Keratinocyte (primary cell): Measurements from ENCODE around the gene LTBP3. TPM values are rescaled to one million over a fixed set of nuclear protein-coding genes. Genes with fewer than 3 reads are reported as not detected.

Source experiments
- DNase-seq: peaks from one replicate; pipeline ENCODE4 v3.0.0-alpha.2; 2011; ENCODE audit warnings: low read depth, missing footprints, low spot score
- FAIRE-seq: peaks from 2 replicates; lab custom pipeline; 2011; peaks lifted over from hg19 to GRCh38; lab: Jason Lieb, UNC
- H2AFZ ChIP-seq: 2 replicates; pipeline ENCODE4 v1.6.0; 2012; ENCODE audit warnings: low read length, control low read depth, inconsistent platforms; ENCODE audit not compliant: control insufficient read depth
- H3K27ac ChIP-seq: 2 replicates; pipeline ENCODE4 v1.5.1; 2011; ENCODE audit warnings: low read length; ENCODE audit not compliant: control insufficient read depth, insufficient read depth
- H3K27me3 ChIP-seq: 3 replicates; pipeline ENCODE4 v1.6.0; 2011; ENCODE audit warnings: low read length; ENCODE audit not compliant: control insufficient read depth, insufficient read depth; ENCODE audit errors: extremely low read depth
- H3K36me3 ChIP-seq, 2 experiments: 2 replicates in 1 of 2; 3 replicates in 1 of 2; pipeline ENCODE4 v1.5.1; 2011; ENCODE audit warnings: low read length in 2 of 2, mild to moderate bottlenecking in 1 of 2; ENCODE audit not compliant: control insufficient read depth in 2 of 2, insufficient read depth in 2 of 2; ENCODE audit errors: extremely low read depth in 1 of 2
- H3K4me1 ChIP-seq: 3 replicates; pipeline ENCODE4 v1.5.1; 2011; ENCODE audit warnings: low read length; ENCODE audit not compliant: control insufficient read depth, insufficient read depth; ENCODE audit errors: extremely low read depth
- H3K4me2 ChIP-seq: 3 replicates; pipeline ENCODE4 v1.6.0; 2011; ENCODE audit warnings: low read depth, low read length; ENCODE audit not compliant: control insufficient read depth, insufficient read depth; ENCODE audit errors: extremely low read depth
- H3K4me3 ChIP-seq, 3 experiments: fragments of 200-600 bp in 1 of 3; sonication (generic) in 1 of 3; 2 replicates in 2 of 3; 3 replicates in 1 of 3; pipeline ENCODE4 v1.5.1; 2011 to 2016; ENCODE audit warnings: low read length in 3 of 3, mild to moderate bottlenecking in 3 of 3, control low read depth in 2 of 3, inconsistent platforms in 1 of 3, low read depth in 1 of 3, mixed read lengths in 1 of 3, mixed run types in 1 of 3, moderate library complexity in 1 of 3; ENCODE audit not compliant: control insufficient read depth in 2 of 3, insufficient read depth in 2 of 3; ENCODE audit errors: extremely low read depth in 1 of 3
- H3K79me2 ChIP-seq: 2 replicates; pipeline ENCODE4 v1.6.0; 2012; ENCODE audit warnings: low read length; ENCODE audit not compliant: control insufficient read depth, insufficient read depth
- H3K9ac ChIP-seq: 3 replicates; pipeline ENCODE4 v1.6.0; 2011; ENCODE audit warnings: low read length; ENCODE audit not compliant: control insufficient read depth, insufficient read depth; ENCODE audit errors: extremely low read depth
- H3K9me1 ChIP-seq: 3 replicates; pipeline ENCODE4 v1.6.0; 2011; ENCODE audit warnings: low read length; ENCODE audit not compliant: control insufficient read depth, insufficient read depth; ENCODE audit errors: extremely low read depth
- H3K9me3 ChIP-seq: 2 replicates; pipeline ENCODE4 v1.5.1; 2012; ENCODE audit warnings: low read depth, low read length; ENCODE audit not compliant: control insufficient read depth
- H4K20me1 ChIP-seq: 3 replicates; pipeline ENCODE4 v1.6.0; 2011; ENCODE audit warnings: low read length; ENCODE audit not compliant: control insufficient read depth, insufficient read depth; ENCODE audit errors: extremely low read depth
- EZH2 ChIP-seq: IDR thresholded peaks from one replicate; pipeline ENCODE4 v1.6.1; 2012; ENCODE audit warnings: inconsistent platforms, mild to moderate bottlenecking, low read length, moderate library complexity
- dilution Hi-C: fragments of 300-500 bp; cut with MboI; formaldehyde crosslinking; loops from one replicate; pipeline ENCODE4 v1.7.0; 2020; ENCODE audit warnings: low sequenced_read_pairs; ENCODE audit not compliant: extremely low pct_ligation_motif_present
- polyA plus RNA-seq, 5 experiments: library from polyadenylated mRNA; depleted of rRNA in 3 of 5; stranded (reverse) in 3 of 5; stranded (forward) in 1 of 5; unstranded in 1 of 5; fragments of >200 nt; gene quantifications; 1 replicate in 1 of 5; 2 replicates in 3 of 5; 3 replicates in 1 of 5; pipeline versions ENCODE4 v1.2.1 to v1.2.3, GENCODE V29; 2011 to 2012; ENCODE audit warnings: missing spikeins in 2 of 5, low read depth in 1 of 5, low replicate concordance in 1 of 5
- TF ChIP-seq, protein P1 (sequence below), 3 experiments: IDR thresholded peaks in 1 of 3; conservative IDR thresholded peaks in 1 of 3; optimal IDR thresholded peaks in 1 of 3; 2 replicates in 2 of 3; 3 replicates in 1 of 3; pipeline versions ENCODE3 to v1.5.1; 2011; ENCODE audit warnings: low read length in 3 of 3, mild to moderate bottlenecking in 3 of 3, moderate library complexity in 2 of 3, control low read depth in 1 of 3, inconsistent platforms in 1 of 3; ENCODE audit not compliant: insufficient read depth in 2 of 3; ENCODE audit errors: extremely low read depth in 1 of 3

Gene LTBP3
- polyA plus RNA-seq, 1 donor (not counting 4 experiments of a cell fraction or from before 2014, with no cell fraction given) = 9.1 TPM

DNA sequence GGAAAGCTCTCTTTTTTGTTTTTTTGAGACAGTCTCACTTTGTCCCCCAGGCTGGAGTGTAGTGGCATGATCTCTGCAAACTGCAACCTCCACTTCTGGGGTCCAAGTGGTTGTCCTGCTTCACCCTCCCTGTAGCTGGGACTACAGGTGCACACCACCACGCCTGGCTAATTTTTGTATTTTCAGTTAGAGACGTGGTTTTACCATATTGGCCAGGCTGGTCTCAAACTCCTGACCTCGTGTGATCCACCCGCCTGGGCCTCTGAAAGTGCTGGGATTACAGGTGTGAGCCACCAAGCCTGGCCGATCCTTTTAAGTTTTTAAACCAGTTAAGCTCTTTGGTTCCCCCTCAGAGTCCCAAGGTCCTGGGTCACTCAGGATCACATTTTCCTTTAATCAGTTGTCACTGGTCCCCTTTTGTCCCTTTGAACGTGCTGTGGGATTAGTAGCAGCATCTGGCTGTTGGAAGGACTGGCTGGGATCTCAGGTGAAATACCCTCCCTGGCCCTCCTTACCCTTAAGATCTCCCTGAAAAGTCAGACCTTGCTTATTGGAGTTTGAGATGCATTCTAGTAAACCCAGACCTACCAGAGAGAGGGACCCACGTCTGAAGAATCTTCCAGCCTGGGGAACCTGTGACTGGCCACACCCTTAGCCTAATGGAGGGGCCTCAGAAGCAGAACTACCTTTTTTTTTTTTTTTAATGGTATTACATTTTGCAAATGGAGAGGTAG is 51.2 kb downstream of the LTBP3 start:
- FAIRE-seq = no peak

DNA sequence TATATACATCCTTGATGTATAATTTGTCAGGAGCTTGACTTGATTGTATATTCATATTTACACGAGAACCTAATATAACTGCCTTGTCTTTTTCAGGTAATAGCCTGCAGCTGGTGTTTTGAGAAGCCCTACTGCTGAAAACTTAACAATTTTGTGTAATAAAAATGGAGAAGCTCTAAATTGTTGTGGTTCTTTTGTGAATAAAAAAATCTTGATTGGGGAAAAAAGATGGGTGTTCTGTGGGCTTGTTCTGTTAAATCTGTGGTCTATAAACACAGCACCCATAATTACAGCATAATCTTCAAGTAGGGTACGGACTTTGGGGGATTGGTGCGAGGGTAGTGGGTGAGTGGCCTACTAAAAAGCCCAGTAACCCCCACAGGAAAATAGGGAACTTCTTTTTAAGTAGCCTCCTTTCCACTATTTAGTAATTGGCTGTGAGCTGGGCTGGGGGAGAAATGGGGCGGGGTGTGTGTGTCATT is 51.8 kb downstream of the LTBP3 start:
- Histone ChIP-seq H3K27me3 (no peaks in the 10 kb centered on the region), H3K79me2 (peaks cover 38% of the 10 kb centered on the region), H3K9ac (peak overlapping the region; percentile 40), H3K9me1 (no peaks in the 10 kb centered on the region), H3K36me3 (peaks cover 3 to 35% of the 10 kb centered on the region in 2 experiments), H3K4me2 (peak overlapping the region; percentile 28), H3K27ac (peak overlapping the region; percentile 100), H3K4me1 (peaks cover 14% of the 10 kb centered on the region), H2AFZ (no peak overlapping the region), H3K4me3 (no peak overlapping the region), H3K9me3 (no peaks in the 10 kb centered on the region), H4K20me1 (peaks cover 27% of the 10 kb centered on the region)
- no peak for DNase-seq
- FAIRE-seq = no peak
- no peak for TF ChIP-seq EZH2
- TF ChIP-seq, protein P1, sequence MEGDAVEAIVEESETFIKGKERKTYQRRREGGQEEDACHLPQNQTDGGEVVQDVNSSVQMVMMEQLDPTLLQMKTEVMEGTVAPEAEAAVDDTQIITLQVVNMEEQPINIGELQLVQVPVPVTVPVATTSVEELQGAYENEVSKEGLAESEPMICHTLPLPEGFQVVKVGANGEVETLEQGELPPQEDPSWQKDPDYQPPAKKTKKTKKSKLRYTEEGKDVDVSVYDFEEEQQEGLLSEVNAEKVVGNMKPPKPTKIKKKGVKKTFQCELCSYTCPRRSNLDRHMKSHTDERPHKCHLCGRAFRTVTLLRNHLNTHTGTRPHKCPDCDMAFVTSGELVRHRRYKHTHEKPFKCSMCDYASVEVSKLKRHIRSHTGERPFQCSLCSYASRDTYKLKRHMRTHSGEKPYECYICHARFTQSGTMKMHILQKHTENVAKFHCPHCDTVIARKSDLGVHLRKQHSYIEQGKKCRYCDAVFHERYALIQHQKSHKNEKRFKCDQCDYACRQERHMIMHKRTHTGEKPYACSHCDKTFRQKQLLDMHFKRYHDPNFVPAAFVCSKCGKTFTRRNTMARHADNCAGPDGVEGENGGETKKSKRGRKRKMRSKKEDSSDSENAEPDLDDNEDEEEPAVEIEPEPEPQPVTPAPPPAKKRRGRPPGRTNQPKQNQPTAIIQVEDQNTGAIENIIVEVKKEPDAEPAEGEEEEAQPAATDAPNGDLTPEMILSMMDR (optimal IDR thresholded peaks at IDR 0.05 in 1 of 3, IDR thresholded peaks at IDR 0.05 in 1 of 3, conservative IDR thresholded peaks at IDR 0.05 in 1 of 3; ENCODE audit: extremely low read depth in 1 of 3, insufficient read depth in 2 of 3, low read length in 3 of 3) = no peak
- dilution Hi-C loops = no loop called here

More for the DNA sequence above, 51.2 kb downstream of the LTBP3 start:
- H3K27me3 ChIP-seq = no peaks in the 10 kb centered on the region
- H3K4me1 ChIP-seq = peaks cover 14% of the 10 kb centered on the region
- H3K9me3 ChIP-seq = no peaks in the 10 kb centered on the region
- H3K27ac ChIP-seq = peak overlapping the region; percentile 100
- H3K9ac ChIP-seq = peak overlapping the region; percentile 67
- peaks cover 2 to 29% of the 10 kb centered on the region in 2 experiments for H3K36me3 ChIP-seq
- dilution Hi-C loops = no loop called here
- H3K9me1 ChIP-seq = no peaks in the 10 kb centered on the region
- peak overlapping the region in 1 of 3 experiments; percentile 17 for H3K4me3 ChIP-seq
- no peak for DNase-seq
- no peak overlapping the region for H2AFZ ChIP-seq
- peaks cover 32% of the 10 kb centered on the region for H3K79me2 ChIP-seq
- H3K4me2 ChIP-seq = peak overlapping the region; percentile 28
- H4K20me1 ChIP-seq = peaks cover 21% of the 10 kb centered on the region
- TF ChIP-seq, protein P1 (optimal IDR thresholded peaks at IDR 0.05 in 1 of 3, IDR thresholded peaks at IDR 0.05 in 1 of 3, conservative IDR thresholded peaks at IDR 0.05 in 1 of 3; ENCODE audit: extremely low read depth in 1 of 3, insufficient read depth in 2 of 3, low read length in 3 of 3) = no peak
- no peak for TF ChIP-seq EZH2
